Melanocyte of skin (primary cell): ENCODE results near the gene NR2C2. TPM values are rescaled to one million over a fixed set of nuclear protein-coding genes. Genes with fewer than 3 reads are reported as not detected.

Source experiments
- total RNA-seq, 2 donors: library from RNA; depleted of rRNA; stranded (reverse); fragments of >200 nt; gene quantifications; 2 replicates each; pipeline ENCODE4 v1.2.3, GENCODE V29; 2012

The NR2C2 gene
- total RNA-seq: 10 to 100 TPM; 20.0 to 20.6 TPM

DNA sequence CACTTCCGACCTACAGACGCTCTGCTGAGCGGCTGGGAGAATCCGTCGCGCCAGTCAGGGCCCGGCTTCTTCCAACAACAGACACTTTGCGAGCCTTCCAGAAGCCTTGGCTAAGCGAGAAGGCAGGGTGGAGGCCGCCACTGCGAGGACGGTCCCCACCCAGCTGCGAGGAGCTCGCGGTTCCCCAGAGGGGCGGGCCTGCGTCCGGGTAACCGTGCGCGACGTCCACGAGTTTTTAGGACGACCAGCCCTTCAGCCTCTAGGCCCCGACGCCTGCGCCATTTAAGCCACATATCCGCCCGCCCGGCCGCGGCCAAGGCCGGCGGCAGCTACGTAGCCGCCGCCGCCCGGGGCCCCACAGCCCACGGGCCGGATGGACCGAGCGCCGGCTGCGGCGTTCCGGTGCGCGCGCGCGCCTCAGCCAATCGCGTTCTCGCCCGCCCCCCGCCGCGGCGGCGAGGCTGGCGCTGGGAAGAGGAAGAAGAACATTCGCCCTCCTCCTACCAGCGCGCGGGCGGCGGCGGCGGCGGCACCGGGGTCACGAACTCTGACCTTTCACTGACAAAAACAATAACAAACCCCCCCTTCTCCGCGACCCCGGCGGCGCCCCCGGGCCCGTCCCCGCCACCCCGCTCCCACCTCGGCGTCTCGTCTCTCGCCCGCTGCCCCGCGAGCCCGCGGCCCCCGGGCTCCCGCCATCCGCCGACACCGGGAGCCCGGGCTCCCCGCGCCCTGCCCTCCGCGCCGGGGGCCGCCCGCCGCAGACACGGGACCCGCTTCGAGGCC is at the start of gene NR2C2:
Gene NR2C2, plus strand, starts transcription at position 484 of the 786 bp plus-strand sequence. CDS start 56,332 bp downstream, outside the sequence.

DNA sequence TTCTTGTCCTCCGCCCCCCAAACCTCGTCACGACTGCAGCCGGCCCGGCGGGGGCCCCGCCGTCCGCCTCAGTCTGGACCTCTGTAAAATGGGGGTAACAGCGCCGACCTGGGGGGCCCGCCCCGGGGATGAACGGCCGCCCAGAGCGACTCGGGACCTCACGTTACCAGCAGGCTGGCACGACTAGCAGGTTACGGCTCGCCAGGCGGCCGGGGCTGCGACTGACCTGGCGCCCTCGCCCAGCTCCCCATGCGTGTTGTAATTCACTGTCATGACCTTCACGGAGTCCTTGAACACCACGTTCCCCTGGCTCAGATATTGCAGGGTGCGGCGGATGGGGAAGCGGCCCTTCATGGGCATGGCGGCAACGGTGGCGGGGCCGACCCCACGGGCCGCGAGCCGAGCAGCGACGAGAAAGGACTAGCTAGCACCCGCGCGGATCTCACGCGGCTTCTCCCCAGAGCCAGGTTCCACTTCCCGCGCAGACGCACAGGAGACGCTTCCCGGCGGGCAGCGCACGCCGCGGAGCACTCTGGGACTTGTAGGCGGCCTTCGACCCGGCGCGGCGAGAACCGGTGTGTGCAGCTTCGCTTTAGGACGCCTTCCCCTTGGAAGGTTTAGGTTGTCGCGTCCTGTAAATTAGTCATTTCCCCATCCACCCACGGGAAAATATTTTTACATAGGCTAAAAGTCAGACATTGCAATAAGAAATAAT is 117.6 kb downstream of the NR2C2 start, which contains the start of gene MRPS25:
Gene MRPS25, minus strand, starts transcription at position 481 of the 715 bp plus-strand sequence. Its CDS starts 121 bp downstream, at position 360.

Other genes starting within 250 kb of the NR2C2 start
- gene FGD5, start 128.6 kb upstream of the NR2C2 start, total RNA-seq: not detected
- 10 to 100 TPM; 16.5 to 22.3 TPM for gene MRPS25, start 117.7 kb downstream of the NR2C2 start, total RNA-seq
- gene RBSN, start 151.6 kb downstream of the NR2C2 start, total RNA-seq: 10 to 100 TPM; 14.0 to 23.7 TPM